Ascending aorta (tissue), 2 donors: Measurements from ENCODE around the gene IZUMO2. TPM values are rescaled to one million over a fixed set of nuclear protein-coding genes. Genes with fewer than 3 reads are reported as not detected.

Source experiments
- DNase-seq, 2 donors: peaks; one replicate each; pipeline ENCODE4 v3.0.0-alpha.2; 2019; ENCODE audit warnings: low spot score in 2 of 2
- H3K27ac ChIP-seq, 2 donors: fragments of 200-600 bp; sonication (generic); one replicate each; pipeline ENCODE4 v1.5.1; 2016 to 2017; ENCODE audit warnings: mild to moderate bottlenecking in 1 of 2
- H3K27me3 ChIP-seq: fragments of 200-600 bp; sonication (generic); one replicate; pipeline ENCODE4 v1.5.1; 2017
- H3K36me3 ChIP-seq, 2 donors: fragments of 200-600 bp; sonication (generic); one replicate each; pipeline ENCODE4 v1.5.1; 2016
- H3K4me1 ChIP-seq, 2 donors: fragments of 200-600 bp; sonication (generic); one replicate each; pipeline ENCODE4 v1.5.1; 2016 to 2017; ENCODE audit warnings: mild to moderate bottlenecking in 1 of 2
- H3K4me3 ChIP-seq, 2 donors: fragments of 200-600 bp; sonication (generic); one replicate each; pipeline ENCODE4 v1.5.1; 2016 to 2017; ENCODE audit warnings: mild to moderate bottlenecking in 1 of 2
- H3K9me3 ChIP-seq, 2 donors: fragments of 200-600 bp; sonication (generic); one replicate each; pipeline ENCODE4 v1.5.1; 2016
- intact Hi-C: fragments of 100-400 bp; cut with DNase I; formaldehyde crosslinking; loops from one replicate; pipeline ENCODE4 v1.15.1; 2023
- total RNA-seq: library from RNA; depleted of rRNA; stranded (reverse); fragments of >200 nt; gene quantifications from one replicate; pipeline ENCODE4 v1.1.0, GENCODE V29; 2016
- TF ChIP-seq, protein P1 (sequence below), 3 experiments: fragments of 200-600 bp in 2 of 3; fragments of 450-650 bp in 1 of 3; sonication (generic) in 2 of 3; IDR thresholded peaks; one replicate each; pipeline ENCODE4 v1.5.1; 2016 to 2019; ENCODE audit warnings: antibody characterized with exemption in 3 of 3, mild to moderate bottlenecking in 1 of 3, moderate library complexity in 1 of 3

IZUMO2 gene
- not detected for total RNA-seq

DNA sequence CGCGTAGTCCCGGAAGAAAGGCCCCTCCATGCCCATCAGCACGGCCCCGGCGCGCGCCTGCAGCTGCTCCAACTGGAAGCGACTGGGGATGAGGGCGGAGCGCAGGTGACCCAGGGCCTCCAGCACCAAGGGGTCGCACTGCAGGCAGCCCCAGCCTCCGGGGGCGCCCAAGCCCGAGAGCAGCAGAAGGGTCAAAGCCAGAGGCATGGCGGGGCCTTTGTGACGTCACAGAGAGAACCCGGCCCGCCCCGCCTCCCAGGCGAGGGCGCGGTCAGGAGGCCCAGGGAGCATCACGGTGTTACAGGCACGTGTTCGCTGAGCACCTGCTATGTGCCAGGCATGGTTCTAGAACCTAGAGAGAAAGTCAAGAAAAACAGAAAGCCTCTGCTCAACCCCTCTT is at the start of gene IZUMO2:
Gene IZUMO2 (minus strand): TSS at position 294 of the 400 bp plus-strand sequence. CDS start 87 bp downstream, at position 207.
- H3K4me1 ChIP-seq: no peaks in the 10 kb centered on the region
- H3K36me3 ChIP-seq: no peaks in the 10 kb centered on the region
- no peak within 1 kb of the TSS for H3K27ac ChIP-seq
- H3K4me3 ChIP-seq: no peak within 1 kb of the TSS
- H3K27me3 ChIP-seq: no peaks in the 10 kb centered on the region
- DNase-seq: no peak
- TF ChIP-seq, protein P1, sequence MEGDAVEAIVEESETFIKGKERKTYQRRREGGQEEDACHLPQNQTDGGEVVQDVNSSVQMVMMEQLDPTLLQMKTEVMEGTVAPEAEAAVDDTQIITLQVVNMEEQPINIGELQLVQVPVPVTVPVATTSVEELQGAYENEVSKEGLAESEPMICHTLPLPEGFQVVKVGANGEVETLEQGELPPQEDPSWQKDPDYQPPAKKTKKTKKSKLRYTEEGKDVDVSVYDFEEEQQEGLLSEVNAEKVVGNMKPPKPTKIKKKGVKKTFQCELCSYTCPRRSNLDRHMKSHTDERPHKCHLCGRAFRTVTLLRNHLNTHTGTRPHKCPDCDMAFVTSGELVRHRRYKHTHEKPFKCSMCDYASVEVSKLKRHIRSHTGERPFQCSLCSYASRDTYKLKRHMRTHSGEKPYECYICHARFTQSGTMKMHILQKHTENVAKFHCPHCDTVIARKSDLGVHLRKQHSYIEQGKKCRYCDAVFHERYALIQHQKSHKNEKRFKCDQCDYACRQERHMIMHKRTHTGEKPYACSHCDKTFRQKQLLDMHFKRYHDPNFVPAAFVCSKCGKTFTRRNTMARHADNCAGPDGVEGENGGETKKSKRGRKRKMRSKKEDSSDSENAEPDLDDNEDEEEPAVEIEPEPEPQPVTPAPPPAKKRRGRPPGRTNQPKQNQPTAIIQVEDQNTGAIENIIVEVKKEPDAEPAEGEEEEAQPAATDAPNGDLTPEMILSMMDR (IDR thresholded peaks at IDR 0.05): no peak
- intact Hi-C loops: no loop called here
- peaks cover 6 to 8% of the 10 kb centered on the region in 2 donors for H3K9me3 ChIP-seq

DNA sequence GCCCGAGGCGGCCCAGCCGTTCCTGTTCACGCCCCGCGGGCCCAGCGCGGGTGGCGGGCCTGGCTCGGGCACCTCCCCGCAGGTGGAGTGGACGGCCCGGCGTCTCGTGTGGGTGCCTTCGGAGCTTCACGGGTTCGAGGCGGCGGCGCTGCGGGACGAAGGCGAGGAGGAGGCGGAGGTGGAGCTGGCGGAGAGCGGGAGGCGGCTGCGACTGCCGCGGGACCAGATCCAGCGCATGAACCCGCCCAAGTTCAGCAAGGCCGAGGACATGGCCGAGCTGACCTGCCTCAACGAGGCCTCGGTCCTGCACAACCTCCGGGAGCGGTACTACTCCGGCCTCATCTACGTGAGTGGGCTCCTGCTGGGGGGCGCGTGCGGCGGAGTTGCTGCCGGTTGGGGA is 47.3 kb upstream of the IZUMO2 start:
- TF ChIP-seq, protein P1 (IDR thresholded peaks at IDR 0.05): no peak
- Histone ChIP-seq H3K27ac (no peak overlapping the region), H3K4me3 (no peak overlapping the region), H3K9me3 (no peaks in the 10 kb centered on the region), H3K27me3 (no peaks in the 10 kb centered on the region), H3K36me3 (peaks cover 0 to 3% of the 10 kb centered on the region in 2 donors), H3K4me1 (peaks cover 0 to under 1% of the 10 kb centered on the region in 2 donors)
- no peak for DNase-seq
- intact Hi-C loops: no loop called here

DNA sequence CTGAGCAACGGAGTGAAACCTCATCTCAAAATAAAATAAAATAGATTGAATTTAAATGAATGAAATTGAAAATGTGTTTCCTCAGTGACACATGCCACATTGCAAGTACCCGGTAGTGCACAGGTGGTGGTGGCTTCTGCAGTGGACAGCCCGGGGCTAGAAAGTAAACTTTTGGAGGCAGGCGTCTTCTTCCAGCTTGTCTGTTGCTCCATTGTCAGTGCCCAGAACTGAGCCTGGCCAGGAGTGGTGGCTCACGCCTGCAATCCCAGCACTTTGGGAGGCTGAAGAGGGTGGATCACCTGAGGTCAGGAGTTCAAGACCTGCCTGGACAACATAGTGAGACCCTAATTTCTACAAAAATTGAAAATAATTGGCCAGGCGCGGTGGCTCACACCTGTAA is 46.0 kb upstream of the IZUMO2 start:
- Histone ChIP-seq H3K4me1 (peaks cover 0 to 3% of the 10 kb centered on the region in 2 donors), H3K36me3 (peaks cover 0 to 3% of the 10 kb centered on the region in 2 donors), H3K27me3 (no peaks in the 10 kb centered on the region), H3K4me3 (no peak overlapping the region), H3K9me3 (no peaks in the 10 kb centered on the region), H3K27ac (no peak overlapping the region)
- TF ChIP-seq, protein P1 (IDR thresholded peaks at IDR 0.05): no peak
- intact Hi-C loops: loop anchor here (10.0 kb wide), 1 partner anchor 306 kb away; the partner anchor contains the start of genes ASPDH and JOSD2
- no peak for DNase-seq

DNA sequence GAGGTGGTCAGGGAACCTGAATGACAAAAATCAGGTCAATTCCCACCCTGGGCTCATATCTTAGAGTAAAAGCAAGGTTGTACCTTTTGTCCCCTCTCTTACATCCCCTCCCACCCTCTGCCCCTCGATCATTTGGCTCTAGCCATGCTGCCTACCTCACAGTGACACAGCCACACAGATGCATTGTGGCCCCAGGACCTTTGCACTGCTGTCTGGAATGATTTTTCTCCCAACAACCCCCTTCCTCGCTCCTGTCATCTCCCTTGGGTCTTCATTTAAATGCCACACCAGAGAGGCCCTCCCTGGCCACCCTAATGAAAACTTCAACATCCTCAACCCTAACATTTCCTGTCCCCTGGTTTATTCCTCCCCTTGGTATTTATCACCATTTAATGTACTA is 44.6 kb upstream of the IZUMO2 start:
- Histone ChIP-seq H3K4me1 (peaks cover 0 to 14% of the 10 kb centered on the region in 2 donors), H3K9me3 (no peaks in the 10 kb centered on the region), H3K4me3 (no peak overlapping the region), H3K27ac (no peak overlapping the region), H3K36me3 (peaks cover 0 to 3% of the 10 kb centered on the region in 2 donors), H3K27me3 (no peaks in the 10 kb centered on the region)
- TF ChIP-seq, protein P1 (IDR thresholded peaks at IDR 0.05): no peak
- no peak for DNase-seq
- intact Hi-C loops: loop anchor here (10.0 kb wide), 1 partner anchor 307 kb away; the partner anchor contains the start of genes ASPDH and JOSD2

DNA sequence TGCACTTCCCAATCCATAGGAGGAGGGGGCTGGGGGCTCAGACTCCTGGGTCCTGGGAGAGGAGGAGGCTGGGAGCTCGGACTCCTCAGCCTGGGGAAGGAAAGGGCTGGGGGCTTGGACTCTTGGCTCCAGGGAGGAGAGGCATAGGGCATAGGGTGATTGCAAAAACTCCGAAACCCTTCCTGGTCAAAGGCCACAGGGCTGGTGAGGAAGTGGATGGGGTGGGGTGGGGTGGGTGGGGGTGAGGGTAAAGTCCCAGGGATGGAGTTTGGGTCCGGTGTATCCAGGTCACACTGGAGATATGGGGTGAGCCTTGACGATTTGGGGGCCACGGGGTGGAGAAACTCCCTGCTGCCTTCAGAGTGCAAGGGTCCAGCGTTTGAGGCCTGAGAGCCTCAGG is 43.1 kb upstream of the IZUMO2 start:
- DNase-seq: no peak
- no peak overlapping the region for H3K4me3 ChIP-seq
- TF ChIP-seq, protein P1 (IDR thresholded peaks at IDR 0.05): no peak
- peaks cover 0 to 14% of the 10 kb centered on the region in 2 donors for H3K4me1 ChIP-seq
- H3K27ac ChIP-seq: no peak overlapping the region
- intact Hi-C loops: loop anchor here (10.0 kb wide), 1 partner anchor 309 kb away; the partner anchor contains the start of genes ASPDH and JOSD2
- H3K36me3 ChIP-seq: peaks cover 0 to under 1% of the 10 kb centered on the region in 2 donors
- no peaks in the 10 kb centered on the region for H3K27me3 ChIP-seq
- no peaks in the 10 kb centered on the region for H3K9me3 ChIP-seq
